B cell (primary cell): ENCODE measurements around the gene HBQ1. TPM values are rescaled to one million over a fixed set of nuclear protein-coding genes. Genes with fewer than 3 reads are reported as not detected.
"Not testable (repeated sequence)": the region's sequence is repeated elsewhere in the genome, so short reads cannot be mapped to it uniquely, and the experiment has no call there.

ENCODE experiments used
- ATAC-seq: fragments of 200-7000 bp; cut with Tn5 transposase; one replicate; pipeline ENCODE4 v1.10.0; 2021; ENCODE audit warnings: low read depth, mild to moderate bottlenecking, moderate number of reproducible peaks, moderate library complexity
- CTCF ChIA-PET: fragments of 350-600 bp; sonication (Branson Sonifier 250); formaldehyde crosslinking; loops from one replicate; lab custom pipeline; 2021; ENCODE audit warnings: antibody characterized with exemption, inconsistent platforms; lab: Charles Lee
- POLR2A ChIA-PET: fragments of 350-600 bp; sonication (Branson Sonifier 250); formaldehyde crosslinking; loops from one replicate; lab custom pipeline; 2021; ENCODE audit warnings: antibody characterized with exemption; lab: Charles Lee
- DNase-seq: peaks from one replicate; pipeline ENCODE4 v3.0.0; 2013
- H2AFZ ChIP-seq: 2 replicates; pipeline ENCODE4 v1.6.1; 2012; ENCODE audit warnings: mild to moderate bottlenecking, low read depth, low read length; ENCODE audit not compliant: insufficient read depth, poor library complexity, severe bottlenecking
- H3K27ac ChIP-seq, 2 donors: 1 replicate in 1 of 2; 2 replicates in 1 of 2; pipeline ENCODE4 v1.5.1; 2012 to 2013; ENCODE audit warnings: low read length in 2 of 2, mild to moderate bottlenecking in 2 of 2, moderate library complexity in 1 of 2
- H3K27me3 ChIP-seq, 4 experiments: fragments of 200-600 bp in 1 of 4; sonication (generic) in 1 of 4; replicated peaks in 1 of 4; 1 replicate in 2 of 4; 2 replicates in 2 of 4; pipeline versions ENCODE4 v1.6.1 to v1.7.0; 2013 to 2016; ENCODE audit warnings: low read length in 3 of 4, mild to moderate bottlenecking in 2 of 4, mixed read lengths in 1 of 4, moderate library complexity in 1 of 4; ENCODE audit not compliant: insufficient read depth in 4 of 4, control insufficient read depth in 3 of 4; ENCODE audit errors: control extremely low read depth in 1 of 4
- H3K36me3 ChIP-seq, 2 experiments: replicated peaks in 1 of 2; 1 replicate in 1 of 2; 2 replicates in 1 of 2; pipeline versions ENCODE4 v1.6.1 to v1.7.1; 2013; ENCODE audit warnings: low read length in 1 of 2; ENCODE audit not compliant: insufficient read depth in 2 of 2, control insufficient read depth in 1 of 2; ENCODE audit errors: control extremely low read depth in 1 of 2, extremely low read depth in 1 of 2
- H3K4me1 ChIP-seq, 2 donors: fragments of 200-600 bp in 1 of 2; sonication (generic) in 1 of 2; 1 replicate in 1 of 2; 2 replicates in 1 of 2; pipeline versions ENCODE4 v1.5.1 to v1.6.1; 2013 to 2017; ENCODE audit warnings: low read length in 2 of 2; ENCODE audit not compliant: control insufficient read depth in 2 of 2, insufficient read depth in 2 of 2
- H3K4me2 ChIP-seq: replicated peaks from 2 replicates; pipeline ENCODE3; 2012; ENCODE audit warnings: mild to moderate bottlenecking, low read depth, low read length; ENCODE audit not compliant: poor library complexity, severe bottlenecking
- H3K4me3 ChIP-seq, 5 experiments: fragments of 200-600 bp in 1 of 5; sonication (generic) in 1 of 5; 1 replicate in 3 of 5; 2 replicates in 2 of 5; pipeline versions ENCODE4 v1.5.1 to v1.7.0; 2011 to 2016; ENCODE audit warnings: low read length in 4 of 5, mild to moderate bottlenecking in 4 of 5, low read depth in 2 of 5, control low read depth in 1 of 5, moderate library complexity in 1 of 5; ENCODE audit not compliant: insufficient read depth in 1 of 5; ENCODE audit errors: control extremely low read depth in 1 of 5, extremely low read depth in 1 of 5
- H3K79me2 ChIP-seq: fragments of 200-600 bp; sonication (generic); one replicate; pipeline ENCODE4 v1.6.0; 2016; ENCODE audit warnings: low read length; ENCODE audit not compliant: control insufficient read depth, insufficient read depth
- H3K9ac ChIP-seq: fragments of 200-600 bp; sonication (generic); 2 replicates; pipeline ENCODE4 v1.6.1; 2017; ENCODE audit warnings: mild to moderate bottlenecking, low read length, moderate library complexity
- H3K9me3 ChIP-seq, 3 donors: one replicate each; pipeline versions ENCODE4 v1.6.1 to v1.7.1; 2013; ENCODE audit warnings: low read length in 2 of 3; ENCODE audit not compliant: control insufficient read depth in 2 of 3, insufficient read depth in 1 of 3; ENCODE audit errors: control extremely low read depth in 1 of 3
- H4K20me1 ChIP-seq: 2 replicates; pipeline ENCODE4 v1.6.0; 2012; ENCODE audit warnings: mild to moderate bottlenecking, low read length; ENCODE audit not compliant: insufficient read depth, control insufficient read depth, poor library complexity, severe bottlenecking
- H3K27ac Mint-ChIP-seq: one replicate; pipeline ENCODE4 v1.8.0; 2021; ENCODE audit warnings: mixed read lengths
- H3K27me3 Mint-ChIP-seq: one replicate; pipeline ENCODE4 v1.8.0; 2021; ENCODE audit warnings: mixed read lengths
- H3K4me1 Mint-ChIP-seq: one replicate; pipeline ENCODE4 v1.8.0; 2021; ENCODE audit warnings: mixed read lengths
- H3K4me3 Mint-ChIP-seq: one replicate; pipeline ENCODE4 v1.8.0; 2021; ENCODE audit warnings: mixed read lengths
- H3K9me3 Mint-ChIP-seq: one replicate; pipeline ENCODE4 v1.8.0; 2022; ENCODE audit warnings: mixed read lengths; ENCODE audit not compliant: insufficient read depth
- CTCF ChIP-seq: fragments of 200-600 bp; IDR thresholded peaks from one replicate; pipeline ENCODE4 v1.8.0; 2022; ENCODE audit warnings: antibody characterized with exemption, mild to moderate bottlenecking
- EZH2 ChIP-seq: IDR thresholded peaks from 2 replicates; pipeline ENCODE4 v1.6.1; 2012; ENCODE audit warnings: borderline replicate concordance, low read depth, mild to moderate bottlenecking, moderate library complexity, low read length; ENCODE audit not compliant: insufficient read depth, poor library complexity, severe bottlenecking
- WGBS: methylation state at CpG from one replicate; pipeline ENCODE4 v1.1.5; 2013; ENCODE audit warnings: missing lambda C conversion rate; ENCODE audit not compliant: insufficient coverage; 5-methylcytosine and 5-hydroxymethylcytosine counted together
- intact Hi-C: fragments of 100-400 bp; cut with micrococcal nuclease; formaldehyde crosslinking; loops from one replicate; pipeline ENCODE4 v1.10.0; 2022
- polyA plus RNA-seq: library from polyadenylated mRNA; depleted of rRNA; stranded (reverse); fragments of >200 nt; gene quantifications from 2 replicates; pipeline ENCODE4 v1.2.3, GENCODE V29; 2012
- total RNA-seq, 2 donors: library from RNA; stranded (reverse); fragments of 120-200 nt in 1 of 2; gene quantifications; 1 replicate in 1 of 2; 2 replicates in 1 of 2; pipeline versions ENCODE4 v1.2.3 to v1.2.4, GENCODE V29; 2013 to 2022

Gene HBQ1
- total and polyA plus RNA-seq, 2 donors (not counting 1 experiment from before 2014, with no cell fraction given): not detected

- H3K4me1 Mint-ChIP-seq: no peaks in the 10 kb centered on the region
- no peaks in the 10 kb centered on the region for H3K4me1 ChIP-seq
- peaks cover 10% of the 10 kb centered on the region for H3K79me2 ChIP-seq
- DNase-seq (no peak), ATAC-seq (no peak)
- no peaks in the 10 kb centered on the region for H3K27me3 ChIP-seq
- H3K36me3 ChIP-seq: peaks cover 16 to 66% of the 10 kb centered on the region in 2 experiments
- TF ChIP-seq EZH2 (no peak), CTCF (no peak)
- H3K27ac ChIP-seq: no peak overlapping the region
- H3K9me3 Mint-ChIP-seq: no peaks in the 10 kb centered on the region
- H3K4me3 ChIP-seq: no peak overlapping the region
- H3K9ac ChIP-seq: no peak overlapping the region
- H3K27me3 Mint-ChIP-seq: no peaks in the 10 kb centered on the region
- no peak overlapping the region for H3K4me2 ChIP-seq
- H3K27ac Mint-ChIP-seq: no peak overlapping the region
- intact Hi-C loops: no loop called here
- peaks cover 20% of the 10 kb centered on the region for H4K20me1 ChIP-seq
- 89% methylated on average over 1 of the region's 4 CpGs for WGBS
- H3K4me3 Mint-ChIP-seq: no peak overlapping the region
- no peak overlapping the region for H2AFZ ChIP-seq
- H3K9me3 ChIP-seq: no peaks in the 10 kb centered on the region
- ChIA-PET POLR2A (no interaction called here), CTCF (no interaction called here)
These were observed 23.0 kb downstream of the HBQ1 start for GRCh38 chr16:203246-203645.

- H3K4me3 Mint-ChIP-seq, H3K4me1 ChIP-seq, H3K9me3 ChIP-seq, POLR2A ChIA-PET, H3K27me3 Mint-ChIP-seq, CTCF ChIA-PET, H3K4me2 ChIP-seq, intact Hi-C loops, H3K4me1 Mint-ChIP-seq, H2AFZ ChIP-seq, H3K27me3 ChIP-seq, ATAC-seq, H3K27ac ChIP-seq, H3K27ac Mint-ChIP-seq, H3K9ac ChIP-seq, H3K9me3 Mint-ChIP-seq, DNase-seq, H3K4me3 ChIP-seq: not testable (repeated sequence)
- peaks cover 18% of the 10 kb centered on the region for H4K20me1 ChIP-seq
- H3K36me3 ChIP-seq: peaks cover 16 to 66% of the 10 kb centered on the region in 2 experiments
- H3K79me2 ChIP-seq: peaks cover 16% of the 10 kb centered on the region
- WGBS: 98% methylated on average over 9 of the region's 9 CpGs
These were observed 23.8 kb downstream of the HBQ1 start for GRCh38 chr16:204046-204445.

- DNase-seq, H3K4me1 Mint-ChIP-seq, H3K4me1 ChIP-seq, CTCF ChIA-PET, H3K9ac ChIP-seq, intact Hi-C loops, H3K4me2 ChIP-seq, H3K9me3 Mint-ChIP-seq, H3K27me3 Mint-ChIP-seq, H3K4me3 Mint-ChIP-seq, H3K9me3 ChIP-seq, H3K27ac ChIP-seq, ATAC-seq, H2AFZ ChIP-seq, POLR2A ChIA-PET, H3K4me3 ChIP-seq, H3K27ac Mint-ChIP-seq, H3K27me3 ChIP-seq: not testable (repeated sequence)
- Histone ChIP-seq H3K79me2 (peaks cover 52% of the 10 kb centered on the region), H4K20me1 (peaks cover 68% of the 10 kb centered on the region), H3K36me3 (peaks cover 9 to 76% of the 10 kb centered on the region in 2 experiments)
- 100% methylated on average over 2 of the region's 4 CpGs for whole genome bisulfite sequencing
These were observed 29.1 kb downstream of the HBQ1 start for GRCh38 chr16:209359-209758.
